Thyroid gland (tissue), 4 donors: ENCODE results near the gene KRT74.

Source experiments
- CTCF ChIP-seq, 6 experiments: fragments of 200-600 bp in 3 of 6; fragments of 450-650 bp in 3 of 6; sonication (generic) in 3 of 6; IDR thresholded peaks; one replicate each; pipeline ENCODE4 v1.5.1; 2016 to 2019; ENCODE audit warnings: antibody characterized with exemption in 6 of 6, mild to moderate bottlenecking in 2 of 6, inconsistent platforms in 1 of 6, moderate library complexity in 1 of 6
- POLR2A ChIP-seq, 2 donors: fragments of 450-650 bp; IDR thresholded peaks; one replicate each; pipeline ENCODE4 v1.6.1; 2017; ENCODE audit warnings: antibody characterized with exemption in 2 of 2, mild to moderate bottlenecking in 2 of 2, moderate library complexity in 1 of 2

GRCh38 chr12:52590021-52590420, 16.4 kb upstream of the KRT74 start:
- TF ChIP-seq CTCF (IDR thresholded peaks at IDR 0.05) = no peak
- no peak for TF ChIP-seq POLR2A (IDR thresholded peaks at IDR 0.05)
